ENCODE results near the gene DAPK1.

The DAPK1 gene

GRCh38 chr9:87622923-87623322, 125.3 kb downstream of the DAPK1 start:
- no peak for TF ChIP-seq RAD21 (IDR thresholded peaks at IDR 0.05; ENCODE audit: low read depth)
- no peak for TF ChIP-seq TAF1 (IDR thresholded peaks at IDR 0.05; ENCODE audit: low read depth)
- no peak for TF ChIP-seq USF1 (IDR thresholded peaks at IDR 0.05)
- TF ChIP-seq YY1 (IDR thresholded peaks at IDR 0.05; ENCODE audit: low read depth) = no peak
- no peak for TF ChIP-seq MAX (IDR thresholded peaks at IDR 0.05)
- TF ChIP-seq REST (IDR thresholded peaks at IDR 0.05; ENCODE audit: low read depth) = no peak
- no peak for TF ChIP-seq CREB1 (IDR thresholded peaks at IDR 0.05; ENCODE audit: low read depth)
- no peak for TF ChIP-seq EP300 (IDR thresholded peaks at IDR 0.05; ENCODE audit: borderline replicate concordance)
- no peak for TF ChIP-seq CEBPB (IDR thresholded peaks at IDR 0.05)
- TF ChIP-seq ZBTB7A (IDR thresholded peaks at IDR 0.05; ENCODE audit: low read depth) = no peak

- no peak for TF ChIP-seq YY1 (IDR thresholded peaks at IDR 0.05; ENCODE audit: low read depth)
- TF ChIP-seq TEAD4 (IDR thresholded peaks at IDR 0.05) = no peak
These were observed 130.7 kb downstream of the DAPK1 start for GRCh38 chr9:87628346-87628745.

GRCh38 chr9:87629104-87629503, 131.4 kb downstream of the DAPK1 start:
- no peak for TF ChIP-seq YY1 (IDR thresholded peaks at IDR 0.05; ENCODE audit: low read depth)
- no peak for TF ChIP-seq RAD21 (IDR thresholded peaks at IDR 0.05; ENCODE audit: low read depth)
- no peak for TF ChIP-seq MAX (IDR thresholded peaks at IDR 0.05)
- no peak for TF ChIP-seq CREB1 (IDR thresholded peaks at IDR 0.05; ENCODE audit: low read depth)
- TF ChIP-seq ZBTB7A (IDR thresholded peaks at IDR 0.05; ENCODE audit: low read depth) = no peak
- TF ChIP-seq CEBPB (IDR thresholded peaks at IDR 0.05) = no peak
- no peak for TF ChIP-seq EGR1 (IDR thresholded peaks at IDR 0.05)
- TF ChIP-seq NFIC (IDR thresholded peaks at IDR 0.05) = no peak
- TF ChIP-seq TAF1 (IDR thresholded peaks at IDR 0.05; ENCODE audit: low read depth) = no peak
- TF ChIP-seq EP300 (IDR thresholded peaks at IDR 0.05; ENCODE audit: borderline replicate concordance) = no peak
- no peak for TF ChIP-seq USF1 (IDR thresholded peaks at IDR 0.05)

GRCh38 chr9:87630266-87630665, 132.6 kb downstream of the DAPK1 start:
- TF ChIP-seq EGR1 (IDR thresholded peaks at IDR 0.05) (no peak), NFIC (IDR thresholded peaks at IDR 0.05) (no peak), TCF12 (IDR thresholded peaks at IDR 0.05; ENCODE audit: low read depth) (no peak), MAX (IDR thresholded peaks at IDR 0.05) (no peak), CREB1 (IDR thresholded peaks at IDR 0.05; ENCODE audit: low read depth) (no peak), YY1 (IDR thresholded peaks at IDR 0.05; ENCODE audit: low read depth) (no peak), TEAD4 (IDR thresholded peaks at IDR 0.05) (no peak), FOXM1 (IDR thresholded peaks at IDR 0.05; ENCODE audit: borderline replicate concordance, low read depth) (no peak), EP300 (IDR thresholded peaks at IDR 0.05; ENCODE audit: borderline replicate concordance) (no peak), TAF1 (IDR thresholded peaks at IDR 0.05; ENCODE audit: low read depth) (no peak), ZBTB7A (IDR thresholded peaks at IDR 0.05; ENCODE audit: low read depth) (no peak), REST (IDR thresholded peaks at IDR 0.05; ENCODE audit: low read depth) (no peak), USF1 (IDR thresholded peaks at IDR 0.05) (no peak)

- TF ChIP-seq CEBPB (IDR thresholded peaks at IDR 0.05) (no peak), FOXM1 (IDR thresholded peaks at IDR 0.05; ENCODE audit: borderline replicate concordance, low read depth) (no peak), USF1 (IDR thresholded peaks at IDR 0.05) (no peak), TCF12 (IDR thresholded peaks at IDR 0.05; ENCODE audit: low read depth) (no peak), MAX (IDR thresholded peaks at IDR 0.05) (no peak), CREB1 (IDR thresholded peaks at IDR 0.05; ENCODE audit: low read depth) (no peak), YY1 (IDR thresholded peaks at IDR 0.05; ENCODE audit: low read depth) (no peak), TAF1 (IDR thresholded peaks at IDR 0.05; ENCODE audit: low read depth) (no peak), EGR1 (IDR thresholded peaks at IDR 0.05) (no peak), REST (IDR thresholded peaks at IDR 0.05; ENCODE audit: low read depth) (no peak), ZBTB7A (IDR thresholded peaks at IDR 0.05; ENCODE audit: low read depth) (no peak), NFIC (IDR thresholded peaks at IDR 0.05) (no peak), RAD21 (IDR thresholded peaks at IDR 0.05; ENCODE audit: low read depth) (no peak), TEAD4 (IDR thresholded peaks at IDR 0.05) (no peak), EP300 (IDR thresholded peaks at IDR 0.05; ENCODE audit: borderline replicate concordance) (no peak)
These were observed 133.2 kb downstream of the DAPK1 start for GRCh38 chr9:87630846-87631245.

Data from Ishikawa (cell line).